SK-N-SH treated with all-trans-retinoic acid at 6 μM for 48 hours (cell line): ENCODE data around the gene ARPC3.
A peak's percentile ranks its signal among the peaks of the same experiment; 100 is the strongest.

Source experiments
- ATAC-seq: fragments of 200-7000 bp; cut with Tn5 transposase; 3 replicates; pipeline ENCODE4 v1.9.1; 2020; ENCODE audit warnings: mild to moderate bottlenecking, moderate library complexity
- ARNTL ChIP-seq: fragments of 450-650 bp; formaldehyde crosslinking; IDR thresholded peaks from 2 replicates; pipeline ENCODE4 v1.5.0; 2020; ENCODE audit warnings: low read depth, mild to moderate bottlenecking, moderate library complexity, borderline replicate concordance
- CSDC2 ChIP-seq: fragments of 250-450 bp; sonication (Bioruptor Pico); IDR thresholded peaks from 2 replicates; pipeline ENCODE4 v1.5.0; 2020; ENCODE audit warnings: mild to moderate bottlenecking, moderate library complexity
- CSRNP3 ChIP-seq: fragments of 250-450 bp; sonication (Bioruptor Pico); IDR thresholded peaks from 2 replicates; pipeline ENCODE4 v1.5.1; 2021; ENCODE audit warnings: mild to moderate bottlenecking, moderate library complexity
- ESRRG ChIP-seq: fragments of 250-450 bp; sonication (Bioruptor Pico); IDR thresholded peaks from 2 replicates; pipeline ENCODE4 v1.6.1; 2021; ENCODE audit warnings: mild to moderate bottlenecking
- ISL1 ChIP-seq: fragments of 250-450 bp; sonication (Bioruptor Pico); IDR thresholded peaks from 2 replicates; pipeline ENCODE4 v2.1.2; 2022; ENCODE audit warnings: mild to moderate bottlenecking, moderate library complexity
- OSR1 ChIP-seq: fragments of 250-450 bp; sonication (Bioruptor Pico); IDR thresholded peaks from 2 replicates; pipeline ENCODE4 v1.8.0; 2022; ENCODE audit warnings: moderate library complexity, mild to moderate bottlenecking, inconsistent platforms
- PPARA ChIP-seq: fragments of 250-450 bp; sonication (Bioruptor Pico); IDR thresholded peaks from 2 replicates; pipeline ENCODE4 v1.5.0; 2020; ENCODE audit warnings: mild to moderate bottlenecking, borderline replicate concordance
- SNAI2 ChIP-seq: fragments of 250-450 bp; sonication (Bioruptor Pico); IDR thresholded peaks from 2 replicates; pipeline ENCODE4 v1.5.0; 2020; ENCODE audit warnings: mild to moderate bottlenecking, moderate library complexity
- TCF4 ChIP-seq: fragments of 250-450 bp; sonication (Bioruptor Pico); IDR thresholded peaks from 2 replicates; pipeline ENCODE4 v1.8.0; 2021; ENCODE audit warnings: mild to moderate bottlenecking, moderate library complexity, borderline replicate concordance
- TOX ChIP-seq: fragments of 250-450 bp; sonication (Bioruptor Pico); IDR thresholded peaks from 2 replicates; pipeline ENCODE4 v1.8.0; 2021; ENCODE audit warnings: mild to moderate bottlenecking, moderate library complexity, borderline replicate concordance
- TSHZ2 ChIP-seq: fragments of 250-450 bp; sonication (Bioruptor Pico); IDR thresholded peaks from 2 replicates; pipeline ENCODE4 v1.5.0; 2020; ENCODE audit warnings: mild to moderate bottlenecking, moderate library complexity
- ZC3H10 ChIP-seq: fragments of 250-450 bp; sonication (Bioruptor Pico); IDR thresholded peaks from 2 replicates; pipeline ENCODE4 v1.5.1; 2021; ENCODE audit warnings: mild to moderate bottlenecking, moderate library complexity
- ZFP3 ChIP-seq: fragments of 250-450 bp; sonication (Bioruptor Pico); IDR thresholded peaks from 2 replicates; pipeline ENCODE4 v1.5.0; 2020; ENCODE audit warnings: mild to moderate bottlenecking, moderate library complexity
- ZNF565 ChIP-seq: fragments of 450-650 bp; formaldehyde crosslinking; conservative IDR thresholded peaks from 2 replicates; pipeline ENCODE4 v1.5.0; 2020; ENCODE audit warnings: low read depth, mild to moderate bottlenecking, moderate library complexity
- ZNF8 ChIP-seq: fragments of 450-650 bp; formaldehyde crosslinking; IDR thresholded peaks from 2 replicates; pipeline ENCODE4 v1.5.0; 2020; ENCODE audit warnings: mild to moderate bottlenecking, moderate library complexity

The ARPC3 gene

GRCh38 chr12:110449799-110450497 is at the start of gene ARPC3:
ARPC3 (minus strand) TSS chr12:110450337; CDS start chr12:110450260, 77 bp downstream.
- TF ChIP-seq OSR1 (no peak), ZC3H10 (CRISPR knock-in tag) (no peak), PPARA (no peak), ZNF8 (CRISPR knock-in tag) (no peak), ESRRG (CRISPR knock-in tag) (no peak), TCF4 (CRISPR knock-in tag) (no peak), ZNF565 (CRISPR knock-in tag) (no peak), ARNTL (no peak), TSHZ2 (CRISPR knock-in tag) (no peak)
- peak; percentile 100 for ATAC-seq

DNA sequence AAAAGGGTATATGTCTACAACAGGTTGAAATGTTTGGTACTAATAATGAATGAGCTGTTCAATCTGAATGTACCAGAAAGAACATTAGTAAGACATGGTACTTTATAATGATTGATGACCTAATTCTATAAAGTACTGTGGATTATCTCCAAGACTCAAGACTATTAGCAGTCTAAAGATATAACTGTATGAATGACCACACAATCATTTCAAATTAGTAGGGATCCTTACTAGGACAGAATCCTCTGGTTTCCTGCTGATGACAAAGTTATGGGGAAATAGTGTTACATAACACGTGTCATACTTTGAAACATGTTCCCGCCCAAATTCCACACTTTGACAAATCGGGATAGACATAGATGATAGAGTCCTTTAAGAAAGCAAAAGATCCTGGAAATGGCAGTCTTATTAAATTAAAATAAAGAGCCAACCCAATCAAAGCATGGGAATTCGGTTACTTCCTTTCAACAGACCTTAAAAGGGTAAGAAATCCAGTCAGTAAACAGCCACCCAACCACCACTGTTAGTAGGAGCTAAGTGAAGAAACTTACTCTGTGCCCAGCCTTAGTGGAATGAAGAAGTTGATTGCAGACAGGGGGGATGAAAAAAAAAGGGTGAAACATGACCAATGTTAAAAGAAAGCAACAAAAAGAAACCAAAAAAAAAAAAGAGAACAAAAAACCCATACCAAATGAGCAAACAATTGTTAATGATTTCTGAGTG is 49.0 kb upstream of the ARPC3 start:
- no peak for TF ChIP-seq OSR1
- TF ChIP-seq CSDC2 (CRISPR knock-in tag), result no peak
- peak; percentile 51; the same call in 1 of the 2 replicates for TF ChIP-seq ISL1 (CRISPR knock-in tag)
- no peak for TF ChIP-seq ZC3H10 (CRISPR knock-in tag)
- no peak for TF ChIP-seq ZNF565 (CRISPR knock-in tag)

GRCh38 chr12:110475426-110475825 is 25.3 kb upstream of the ARPC3 start:
- TF ChIP-seq CSRNP3 (CRISPR knock-in tag) (no peak), OSR1 (no peak), ZC3H10 (CRISPR knock-in tag) (no peak), TSHZ2 (CRISPR knock-in tag) (no peak), TOX (no peak), CSDC2 (CRISPR knock-in tag) (no peak), ZFP3 (CRISPR knock-in tag) (no peak), ESRRG (CRISPR knock-in tag) (no peak)
- TF ChIP-seq, all 23 proteins: peak for 0
- no peak for ATAC-seq

More for the DNA sequence above, 49.0 kb upstream of the ARPC3 start:
- ATAC-seq, result no peak

- ATAC-seq, result peak; percentile 93
- TF ChIP-seq TSHZ2 (CRISPR knock-in tag), result 0 out of 2 replicates have a peak, but pooled peaks have one; percentile 36
- TF ChIP-seq SNAI2 (CRISPR knock-in tag), result no peak
- no peak for TF ChIP-seq ZFP3 (CRISPR knock-in tag)
These were observed 18.3 kb upstream of the ARPC3 start, which contains the start of the genes FAM216A and GPN3 for GRCh38 chr12:110468214-110469048. FAM216A (plus strand) TSS chr12:110468845; CDS start chr12:110468876, 31 bp downstream. GPN3 (minus strand) TSS chr12:110468257; CDS start chr12:110468203, 54 bp downstream.
